OCI-LY3 (cell line): Measurements from ENCODE around the gene SFMBT1.

Source experiments
- H2AFZ ChIP-seq: fragments of 200-600, 300-600 bp; shearing (Covaris generic); 2 replicates; pipeline ENCODE4 v1.6.0; 2014; ENCODE audit warnings: antibody characterized with exemption, low read depth, low read length
- H3K27ac ChIP-seq: fragments of 200-600, 300-600 bp; sonication (generic); 2 replicates; pipeline ENCODE4 v1.5.1; 2014; ENCODE audit warnings: mild to moderate bottlenecking, low read length, moderate library complexity, mixed read lengths
- H3K27me3 ChIP-seq: fragments of 200-600, 300-600 bp; sonication (generic); 2 replicates; pipeline ENCODE4 v1.6.1; 2014; ENCODE audit warnings: low read depth, low read length, mixed read lengths
- H3K36me3 ChIP-seq: fragments of 200-600, 300-600 bp; sonication (generic); replicated peaks from 2 replicates; pipeline ENCODE3; 2014; ENCODE audit warnings: low read depth, low read length, mixed read lengths
- H3K4me1 ChIP-seq: fragments of 300-600, 200-600 bp; sonication (generic); 2 replicates; pipeline ENCODE4 v1.6.1; 2014; ENCODE audit warnings: low read length, mixed read lengths
- H3K4me2 ChIP-seq: fragments of 200-600, 300-600 bp; sonication (generic); 2 replicates; pipeline ENCODE4 v1.6.1; 2014; ENCODE audit warnings: low read length, mixed read lengths
- H3K4me3 ChIP-seq: fragments of 300-600, 200-600 bp; sonication (generic); 2 replicates; pipeline ENCODE4 v1.5.1; 2014; ENCODE audit warnings: antibody characterized with exemption, mild to moderate bottlenecking, low read length, moderate library complexity
- H3K79me2 ChIP-seq: fragments of 300-600, 200-600 bp; shearing (Covaris generic); 2 replicates; pipeline ENCODE4 v1.6.1; 2014; ENCODE audit warnings: mild to moderate bottlenecking, low read length, mixed read lengths
- H3K9ac ChIP-seq: fragments of 300-600, 200-600 bp; shearing (Covaris generic); 2 replicates; pipeline ENCODE4 v1.6.0; 2014; ENCODE audit warnings: mild to moderate bottlenecking, low read length, moderate library complexity
- H3K9me3 ChIP-seq: fragments of 200-600, 300-600 bp; shearing (Covaris generic); 2 replicates; pipeline ENCODE4 v1.6.1; 2014; ENCODE audit warnings: low read length, mixed read lengths; ENCODE audit not compliant: insufficient read depth
- H4K20me1 ChIP-seq: fragments of 200-600, 300-600 bp; sonication (generic); 2 replicates; pipeline ENCODE4 v1.6.1; 2016; ENCODE audit warnings: low read length, mixed read lengths; ENCODE audit not compliant: insufficient read depth
- EZH2phosphoT487 ChIP-seq: fragments of 200-600 bp; shearing (Covaris generic); IDR thresholded peaks from 2 replicates; pipeline ENCODE4 v1.6.1; 2018; ENCODE audit warnings: antibody characterized with exemption, mixed run types, low read depth
- TF ChIP-seq, protein P1 (sequence below): fragments of 200-600, 300-600 bp; sonication (generic); IDR thresholded peaks from 2 replicates; pipeline ENCODE4 v1.5.1; 2014; ENCODE audit warnings: antibody characterized with exemption, low read length, low read depth

Gene SFMBT1

DNA sequence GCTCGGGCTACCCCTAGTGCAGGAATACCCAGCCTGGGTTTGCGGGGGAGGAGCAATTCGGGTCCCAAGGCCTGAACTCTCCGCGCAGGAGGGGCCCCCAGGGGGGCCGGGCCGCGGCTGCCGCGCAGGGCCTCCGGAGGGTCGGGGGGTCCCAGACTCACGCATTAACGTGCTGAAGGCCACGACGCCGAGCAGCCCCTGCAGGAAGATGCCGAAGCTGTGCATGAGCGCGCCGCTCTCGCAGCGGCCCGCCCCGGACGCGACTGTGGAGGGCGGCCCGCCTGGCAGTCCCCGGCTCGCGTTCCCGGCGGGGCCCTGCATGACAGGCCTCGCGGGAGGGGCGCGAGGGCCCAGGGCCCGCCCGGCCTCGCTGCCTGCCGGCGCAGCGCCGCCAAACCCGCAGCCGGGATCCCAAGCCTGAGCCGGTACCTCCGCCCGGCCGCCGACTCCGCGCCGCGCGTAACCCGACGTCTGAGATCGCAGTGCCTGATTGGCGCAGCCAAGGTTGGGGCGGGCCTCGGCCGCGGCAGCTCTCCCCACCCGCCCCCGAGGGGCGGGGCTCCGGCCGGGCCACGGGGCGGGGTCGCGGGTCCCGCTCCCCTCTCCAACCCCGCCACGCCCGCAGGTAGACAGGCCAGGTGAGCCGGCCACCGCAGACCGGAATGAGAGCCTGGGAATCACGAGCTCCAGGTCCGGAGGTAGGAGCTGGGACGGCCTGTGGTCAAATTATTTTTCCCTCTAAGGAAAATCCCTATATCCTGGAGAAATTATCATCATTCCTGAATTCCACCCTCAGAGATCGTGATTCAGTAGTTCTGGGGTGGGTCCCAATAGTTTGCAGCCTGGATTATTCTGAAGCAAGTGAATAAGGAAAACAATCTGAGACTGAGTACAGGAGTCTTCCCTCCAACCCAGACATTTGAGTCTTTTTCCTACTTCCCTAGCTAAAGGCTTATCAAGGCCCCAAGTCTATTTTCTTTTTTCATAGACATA, 148.4 kb downstream of the SFMBT1 start, which contains the start of gene STIMATE:
STIMATE (minus strand) TSS at position 419 of the 993 bp plus-strand sequence; CDS start at position 321, 98 bp downstream.
- TF ChIP-seq EZH2phosphoT487: no peak
- TF ChIP-seq, protein P1, sequence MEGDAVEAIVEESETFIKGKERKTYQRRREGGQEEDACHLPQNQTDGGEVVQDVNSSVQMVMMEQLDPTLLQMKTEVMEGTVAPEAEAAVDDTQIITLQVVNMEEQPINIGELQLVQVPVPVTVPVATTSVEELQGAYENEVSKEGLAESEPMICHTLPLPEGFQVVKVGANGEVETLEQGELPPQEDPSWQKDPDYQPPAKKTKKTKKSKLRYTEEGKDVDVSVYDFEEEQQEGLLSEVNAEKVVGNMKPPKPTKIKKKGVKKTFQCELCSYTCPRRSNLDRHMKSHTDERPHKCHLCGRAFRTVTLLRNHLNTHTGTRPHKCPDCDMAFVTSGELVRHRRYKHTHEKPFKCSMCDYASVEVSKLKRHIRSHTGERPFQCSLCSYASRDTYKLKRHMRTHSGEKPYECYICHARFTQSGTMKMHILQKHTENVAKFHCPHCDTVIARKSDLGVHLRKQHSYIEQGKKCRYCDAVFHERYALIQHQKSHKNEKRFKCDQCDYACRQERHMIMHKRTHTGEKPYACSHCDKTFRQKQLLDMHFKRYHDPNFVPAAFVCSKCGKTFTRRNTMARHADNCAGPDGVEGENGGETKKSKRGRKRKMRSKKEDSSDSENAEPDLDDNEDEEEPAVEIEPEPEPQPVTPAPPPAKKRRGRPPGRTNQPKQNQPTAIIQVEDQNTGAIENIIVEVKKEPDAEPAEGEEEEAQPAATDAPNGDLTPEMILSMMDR: no peak
- H3K9ac ChIP-seq: peak within 1 kb of the TSS; percentile 68
- peak within 1 kb of the TSS; percentile 83 for H2AFZ ChIP-seq
- no peaks in the 10 kb centered on the region for H3K27me3 ChIP-seq
- H3K4me2 ChIP-seq: peak within 1 kb of the TSS; percentile 98
- H3K4me1 ChIP-seq: peaks cover 22% of the 10 kb centered on the region
- H3K9me3 ChIP-seq: no peaks in the 10 kb centered on the region
- no peaks in the 10 kb centered on the region for H3K36me3 ChIP-seq
- H3K4me3 ChIP-seq: peak within 1 kb of the TSS; percentile 87
- H4K20me1 ChIP-seq: no peaks in the 10 kb centered on the region
- no peak within 1 kb of the TSS for H3K27ac ChIP-seq
- peaks cover 9% of the 10 kb centered on the region; the same call in 1 of the 2 replicates for H3K79me2 ChIP-seq

DNA sequence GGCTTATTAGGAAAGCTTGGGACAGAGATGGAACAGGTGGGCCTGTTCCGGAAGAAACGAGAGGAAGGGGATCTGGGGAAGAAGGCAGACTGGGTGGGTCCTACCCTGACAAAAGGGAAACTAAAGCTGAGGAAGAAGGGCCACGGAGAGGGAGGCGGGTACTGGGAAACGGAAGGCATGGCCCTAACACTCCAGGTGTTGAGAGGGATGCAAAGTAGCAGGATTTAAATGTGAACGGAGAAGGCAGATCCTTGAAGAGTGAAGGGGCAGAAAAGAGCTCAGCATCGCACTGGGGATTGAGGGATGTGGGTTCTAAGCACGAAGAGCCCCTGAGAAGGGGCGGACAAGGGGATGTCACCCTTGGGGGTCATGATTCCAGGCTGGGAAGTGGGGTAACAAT, 149.3 kb downstream of the SFMBT1 start:
- Histone ChIP-seq H3K27ac (no peak overlapping the region), H3K27me3 (no peaks in the 10 kb centered on the region), H3K4me2 (peak overlapping the region; percentile 98), H3K36me3 (no peaks in the 10 kb centered on the region), H3K9me3 (no peaks in the 10 kb centered on the region), H3K9ac (peak overlapping the region; percentile 68), H2AFZ (0 out of 2 replicates have a peak overlapping the region, but pooled peaks have one; percentile 13), H3K79me2 (peaks cover 9% of the 10 kb centered on the region; the same call in 1 of the 2 replicates), H4K20me1 (no peaks in the 10 kb centered on the region), H3K4me1 (peaks cover 28% of the 10 kb centered on the region), H3K4me3 (peak overlapping the region; percentile 87)
- no peak for TF ChIP-seq EZH2phosphoT487
- TF ChIP-seq, protein P1: no peak

DNA sequence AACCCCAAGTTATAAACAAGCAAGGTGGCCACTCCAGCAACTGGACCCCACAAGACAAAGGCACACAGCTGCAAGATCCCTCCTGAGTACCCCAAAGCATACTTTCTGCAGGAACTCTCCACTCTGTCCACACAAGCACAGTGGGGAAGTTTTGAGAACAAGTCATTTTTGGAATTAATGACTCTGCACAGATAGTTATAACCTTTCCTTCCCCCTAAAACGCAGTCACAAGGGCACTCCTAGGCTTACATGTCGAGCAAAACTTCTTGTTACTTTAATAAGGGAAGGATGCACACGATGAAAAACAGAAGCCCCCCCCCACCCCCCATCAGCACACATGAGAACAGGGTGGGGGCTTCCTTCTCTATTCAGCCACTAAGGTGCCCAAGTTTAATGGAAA, 149.7 kb downstream of the SFMBT1 start:
- Histone ChIP-seq H3K4me3 (peak overlapping the region; percentile 87), H3K4me2 (peak overlapping the region; percentile 98), H3K36me3 (no peaks in the 10 kb centered on the region), H3K9me3 (no peaks in the 10 kb centered on the region), H3K9ac (peak overlapping the region; percentile 68; the same call in 1 of the 2 replicates), H3K4me1 (peaks cover 29% of the 10 kb centered on the region), H3K27ac (no peak overlapping the region), H2AFZ (no peak overlapping the region), H3K79me2 (peaks cover 9% of the 10 kb centered on the region; the same call in 1 of the 2 replicates), H3K27me3 (no peaks in the 10 kb centered on the region), H4K20me1 (no peaks in the 10 kb centered on the region)
- TF ChIP-seq EZH2phosphoT487: no peak
- TF ChIP-seq, protein P1: no peak

DNA sequence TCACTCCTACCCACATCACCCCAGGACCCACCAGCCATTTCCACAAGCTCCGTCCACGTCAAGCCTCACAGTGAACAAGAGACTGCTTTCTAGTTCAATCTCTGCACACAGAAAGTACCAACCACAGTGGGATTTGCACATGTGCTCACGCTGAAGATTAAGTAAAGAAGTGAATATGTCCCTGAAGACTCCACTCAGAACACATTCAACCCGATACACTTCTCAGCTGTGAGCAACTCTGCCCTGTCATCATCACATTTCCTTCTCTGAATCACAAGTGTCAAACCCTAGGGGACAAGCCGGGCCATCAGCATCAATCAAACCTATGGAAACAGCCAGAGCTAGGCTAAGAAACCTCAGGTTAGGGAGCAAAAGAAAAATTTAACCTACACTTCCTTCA, 150.5 kb downstream of the SFMBT1 start:
- Histone ChIP-seq H3K27me3 (no peaks in the 10 kb centered on the region), H3K9me3 (no peaks in the 10 kb centered on the region), H3K36me3 (no peaks in the 10 kb centered on the region), H3K4me3 (no peak overlapping the region), H3K9ac (no peak overlapping the region), H3K27ac (no peak overlapping the region), H3K4me1 (peaks cover 29% of the 10 kb centered on the region), H2AFZ (no peak overlapping the region), H3K79me2 (peaks cover 9% of the 10 kb centered on the region; the same call in 1 of the 2 replicates), H3K4me2 (no peak overlapping the region), H4K20me1 (no peaks in the 10 kb centered on the region)
- TF ChIP-seq, protein P1: no peak
- no peak for TF ChIP-seq EZH2phosphoT487
